T-helper 1 cell treated with Interleukin-12 subunit alpha and Interleukin-12 subunit beta and Interleukin-4 antibody, amounts not matched to agents 30 ng/mL and 1 ng/mL, for 36 hours (primary cell): ENCODE results near the gene ATE1. TPM values are rescaled to one million over a fixed set of nuclear protein-coding genes. Genes with fewer than 3 reads are reported as not detected.

Experiments
- intact Hi-C: fragments of 100-400 bp; cut with micrococcal nuclease; formaldehyde crosslinking; loops from one replicate; pipeline ENCODE4 v1.15.1; 2024
- total RNA-seq: library from RNA; stranded (reverse); gene quantifications from 2 replicates; pipeline ENCODE4 v1.2.3, GENCODE V29; 2022

The ATE1 gene
- total RNA-seq, 1 donor from 2014 or later: 26.4 TPM

DNA sequence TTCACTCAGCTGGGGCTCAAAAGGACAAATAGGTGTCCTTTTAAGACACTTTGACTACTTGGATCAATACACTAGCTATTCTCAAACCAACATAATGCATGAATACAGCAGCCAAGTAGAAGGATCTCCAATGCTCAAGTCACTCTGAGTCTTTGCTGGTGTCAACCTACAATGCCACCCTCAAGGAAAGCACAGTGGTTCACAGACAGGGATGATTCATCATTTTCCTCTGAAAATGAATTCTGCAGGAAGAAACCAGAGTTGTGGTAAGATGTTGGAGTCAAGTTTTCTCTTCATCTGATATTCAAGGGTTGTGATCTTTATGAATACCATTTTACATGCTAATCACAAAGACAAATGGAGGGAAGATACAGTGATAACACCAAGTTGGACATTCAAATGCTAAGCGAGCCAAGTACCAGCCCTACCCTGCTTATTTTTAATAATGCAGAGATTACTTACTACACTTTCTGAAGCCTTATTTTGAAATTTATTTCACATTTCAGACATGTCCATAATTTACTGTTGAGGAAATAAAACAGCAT lies 186.5 kb downstream of the ATE1 start:
- intact Hi-C loops: no loop called here

GRCh38 chr10:121740069-121740468 lies 187.8 kb downstream of the ATE1 start:
- intact Hi-C loops: no loop called here

DNA sequence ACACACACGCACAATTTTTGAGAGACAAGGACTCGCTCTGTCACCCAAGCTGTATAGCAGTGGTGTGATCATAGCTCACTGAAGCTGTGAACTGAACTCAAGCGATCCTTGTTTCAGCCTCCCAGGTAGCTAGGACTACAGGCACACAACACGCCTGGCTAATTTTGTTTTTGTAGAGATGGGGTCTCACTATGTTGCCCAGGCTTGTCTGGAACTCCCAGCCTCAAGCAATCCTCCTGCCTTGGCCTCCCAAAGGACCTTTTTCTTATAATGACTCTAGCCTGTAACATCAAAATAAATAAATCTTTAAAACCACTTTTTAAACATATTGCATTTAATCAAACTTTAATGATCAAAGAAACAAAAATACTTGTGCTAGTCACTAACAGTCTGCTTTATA lies 188.7 kb downstream of the ATE1 start:
- intact Hi-C loops: loop anchor here (5.0 kb wide), 1 partner anchor 163 kb away; no protein-coding TSS in a partner anchor

DNA sequence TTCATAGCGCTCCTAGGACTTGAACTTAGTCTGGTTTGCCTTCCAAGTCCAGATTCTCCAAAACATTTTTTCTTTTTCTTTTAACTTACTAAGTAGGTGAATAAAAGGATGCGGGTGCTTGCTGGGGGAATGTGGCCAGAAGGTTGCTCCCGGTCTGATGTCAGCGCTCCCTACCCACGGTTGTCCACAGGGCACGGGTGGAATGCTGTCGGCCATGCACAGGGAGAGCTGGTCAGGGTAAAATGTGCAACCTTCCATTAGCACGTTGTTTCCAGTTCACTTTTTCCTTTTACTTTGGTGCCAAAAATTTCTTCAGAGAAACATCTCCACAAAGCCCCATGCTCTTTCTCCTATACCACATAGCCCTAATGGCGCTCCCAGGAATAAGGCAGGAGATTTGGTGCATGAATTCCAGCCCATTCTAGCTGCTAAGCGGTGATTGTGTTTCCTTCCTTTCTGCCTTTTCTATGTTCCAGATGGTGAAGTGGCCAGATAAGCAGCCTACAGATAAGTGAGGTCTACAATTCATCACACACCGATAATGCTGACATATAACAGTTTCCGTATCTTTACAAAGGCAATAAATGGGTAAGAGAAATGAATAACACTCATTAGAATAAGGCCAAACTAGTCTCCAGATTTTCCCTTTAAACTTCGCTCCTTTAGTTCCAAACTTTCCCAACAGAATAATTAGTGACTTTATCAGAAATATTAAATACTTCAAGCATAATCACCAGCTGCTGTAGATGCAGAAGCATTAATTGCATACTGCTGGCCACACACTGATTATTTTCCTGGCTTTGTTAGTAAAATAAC lies 191.3 kb downstream of the ATE1 start:
- intact Hi-C loops: loop anchor here (5.0 kb wide), 1 partner anchor 166 kb away; no protein-coding TSS in a partner anchor

DNA sequence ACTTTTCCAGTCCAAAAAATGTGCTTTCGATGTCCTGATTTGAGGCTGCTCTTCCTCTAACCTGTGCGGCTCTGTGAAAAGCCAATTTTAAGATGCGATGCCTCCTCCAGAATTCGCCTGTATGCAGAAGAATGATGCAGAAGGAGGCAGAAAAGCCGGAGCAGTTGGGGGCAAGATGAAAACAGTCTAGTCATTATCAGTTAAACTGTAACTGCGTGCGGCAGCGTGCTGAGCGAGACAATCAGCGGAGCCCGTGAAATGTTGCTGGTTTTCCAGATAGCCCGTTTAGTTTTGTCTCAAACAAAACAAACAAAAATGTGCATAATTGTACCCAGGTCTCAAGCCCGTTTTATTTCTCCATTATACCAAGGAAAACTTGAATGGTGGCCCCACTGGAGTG lies 192.6 kb downstream of the ATE1 start:
- intact Hi-C loops: loop anchor here (5.0 kb wide), 1 partner anchor 167 kb away; no protein-coding TSS in a partner anchor

GRCh38 chr10:121734589-121735045 lies 193.2 kb downstream of the ATE1 start:
- intact Hi-C loops: loop anchor here (1.0 to 5.0 kb wide), 3 partner anchors 153 to 791 kb away; no protein-coding TSS in a partner anchor

GRCh38 chr10:121732656-121733445 lies 195.0 kb downstream of the ATE1 start:
- intact Hi-C loops: no loop called here

DNA sequence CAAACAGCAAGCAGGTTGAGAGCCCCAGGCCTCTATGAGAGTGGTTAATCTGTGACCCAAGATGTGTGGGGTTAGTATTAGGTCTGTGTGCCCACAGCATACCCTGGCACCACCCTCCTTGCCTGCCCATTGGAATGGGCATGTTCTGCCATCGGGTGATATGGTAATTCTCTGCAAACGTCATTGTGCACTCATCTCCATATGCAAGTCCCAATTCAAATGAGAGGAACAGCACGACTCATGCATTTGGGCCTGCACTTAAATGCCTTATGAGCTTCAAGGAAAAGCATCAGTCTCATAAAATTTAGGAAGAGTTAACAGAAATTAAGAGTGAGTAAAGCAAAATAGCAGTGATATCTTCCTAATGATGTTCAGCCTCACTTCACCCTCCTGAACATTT lies 195.7 kb downstream of the ATE1 start:
- intact Hi-C loops: no loop called here

DNA sequence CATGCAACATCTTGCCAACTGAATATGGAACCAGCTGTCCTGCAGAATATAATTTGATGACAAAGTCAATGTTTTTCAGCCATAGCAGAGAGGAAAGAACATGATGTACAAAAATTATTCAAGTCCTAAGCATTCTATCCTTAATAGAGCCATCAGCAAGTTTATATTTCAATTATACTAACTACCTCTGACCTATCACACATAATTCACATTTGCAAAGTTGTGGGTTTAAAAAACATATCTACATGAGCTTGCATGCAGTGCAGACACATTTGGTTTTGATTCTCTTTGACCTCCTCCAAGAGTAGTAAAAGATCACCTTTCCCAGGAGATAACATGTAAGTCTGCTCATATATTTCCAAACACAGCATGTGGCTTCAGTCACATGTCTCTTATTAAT lies 203.5 kb downstream of the ATE1 start:
- intact Hi-C loops: no loop called here

DNA sequence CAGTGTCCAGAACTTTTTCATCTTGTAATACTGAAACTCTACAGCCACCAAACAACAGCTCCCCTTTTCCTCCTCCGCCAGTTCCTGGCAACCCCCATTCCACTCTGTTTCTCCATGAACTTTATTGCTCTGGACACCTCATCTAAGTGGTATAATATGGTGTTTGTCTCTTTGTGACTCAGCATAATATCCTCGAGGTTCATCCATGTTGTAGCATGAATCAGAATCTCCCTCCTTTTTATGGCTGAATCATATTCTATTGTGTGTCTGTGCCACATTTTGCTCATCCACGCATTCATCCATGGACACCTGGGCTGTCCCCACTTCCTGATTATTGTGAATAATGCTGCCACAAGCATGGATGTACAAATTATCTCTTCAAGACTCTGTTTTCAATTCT lies 205.2 kb downstream of the ATE1 start:
- intact Hi-C loops: no loop called here

GRCh38 chr10:121721257-121721656 lies 206.6 kb downstream of the ATE1 start:
- intact Hi-C loops: no loop called here

DNA sequence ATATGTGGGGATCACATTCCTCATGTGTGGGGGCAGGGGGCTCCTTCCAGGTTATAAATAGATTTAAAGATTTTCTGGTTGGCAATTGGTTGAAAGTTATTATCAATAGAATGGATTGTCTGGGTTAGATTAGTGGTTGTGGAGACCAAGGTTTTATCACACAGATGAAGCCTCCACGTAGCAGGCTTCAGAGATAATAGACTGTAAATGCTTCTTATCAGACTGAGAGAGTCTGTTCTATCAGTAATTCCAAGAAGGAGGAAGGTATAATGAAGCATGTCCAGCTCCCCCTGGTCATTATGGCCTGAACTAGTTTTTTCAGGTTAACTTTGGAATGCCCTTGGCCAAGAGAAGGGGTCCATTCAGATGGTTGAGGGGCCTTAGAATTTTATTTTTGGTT lies 211.9 kb downstream of the ATE1 start:
- intact Hi-C loops: no loop called here

DNA sequence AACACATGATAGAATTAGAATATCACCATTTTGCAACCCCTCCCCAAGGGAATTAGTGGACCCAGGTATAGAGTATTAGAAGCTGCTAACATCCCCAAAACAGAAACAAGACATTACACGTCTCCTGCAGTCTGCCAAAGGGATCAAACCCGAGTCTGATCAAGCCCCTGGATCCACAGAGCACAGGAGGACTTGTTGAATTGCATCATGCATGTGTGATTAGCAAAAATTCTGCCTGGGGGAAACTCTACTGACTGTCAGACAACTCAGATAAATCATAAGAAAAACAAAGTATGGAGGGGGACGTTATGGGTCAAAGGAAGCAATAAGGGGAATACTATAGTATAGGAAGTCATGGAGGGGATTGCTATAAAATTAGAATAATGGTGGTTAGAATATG lies 212.8 kb downstream of the ATE1 start:
- intact Hi-C loops: no loop called here

DNA sequence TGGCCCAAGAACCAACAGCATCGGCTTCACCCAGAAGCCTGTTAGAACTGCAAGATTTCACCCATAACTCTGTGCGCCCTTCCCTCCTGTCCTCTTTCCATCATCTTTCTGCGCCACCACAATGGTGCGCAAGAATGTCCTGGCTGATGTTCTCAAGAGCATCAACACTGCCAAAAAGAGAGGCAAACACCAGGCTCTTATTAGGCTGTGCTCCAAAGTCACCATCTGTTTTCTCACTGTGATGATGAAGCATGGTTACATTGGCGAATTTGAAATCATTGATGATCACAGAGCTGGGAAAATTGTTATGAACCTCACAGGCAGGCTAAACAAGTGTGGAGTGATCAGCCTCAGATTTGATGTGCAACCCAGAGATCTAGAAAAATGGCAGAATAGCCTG lies 214.3 kb downstream of the ATE1 start:
- intact Hi-C loops: no loop called here

GRCh38 chr10:121710971-121711370 lies 216.9 kb downstream of the ATE1 start:
- intact Hi-C loops: no loop called here

DNA sequence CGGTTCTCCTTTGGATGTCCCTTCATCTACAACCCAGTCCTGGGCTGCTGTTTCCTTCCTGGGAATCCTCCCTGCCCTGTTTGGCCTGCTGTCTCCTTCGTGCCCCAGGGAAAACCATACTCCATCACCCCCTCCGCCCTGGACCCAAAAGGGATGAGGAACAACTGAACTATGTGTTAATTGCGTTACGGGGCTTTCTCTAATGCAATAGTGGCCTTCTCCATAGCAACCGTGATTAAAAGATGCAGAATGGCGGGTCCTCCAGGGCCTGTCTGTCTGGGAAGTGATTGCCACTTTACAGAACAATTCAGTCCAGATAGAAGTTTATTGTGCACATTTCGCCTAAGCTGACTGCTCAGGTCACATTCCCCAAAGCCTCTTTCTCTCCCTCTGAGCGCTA lies 217.6 kb downstream of the ATE1 start:
- intact Hi-C loops: no loop called here

DNA sequence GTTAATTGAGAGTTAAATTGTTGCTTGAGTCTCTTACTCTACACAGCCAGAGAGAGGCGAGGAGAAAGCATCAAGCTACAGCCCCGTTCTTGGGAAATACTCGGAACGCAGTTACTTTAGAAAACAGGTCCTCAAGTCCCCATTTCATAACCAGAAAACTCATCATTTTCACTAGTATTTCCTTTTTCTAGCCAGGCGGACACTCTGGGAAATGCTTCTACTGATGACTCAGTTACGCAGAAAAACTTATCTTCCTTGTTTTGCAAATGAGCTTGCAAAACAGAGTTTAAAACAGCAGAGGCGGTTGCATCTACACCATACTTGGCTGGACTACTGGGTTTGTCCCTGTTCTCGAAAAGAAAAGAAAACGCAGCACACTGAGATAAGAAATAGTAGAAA lies 218.2 kb downstream of the ATE1 start:
- intact Hi-C loops: no loop called here

DNA sequence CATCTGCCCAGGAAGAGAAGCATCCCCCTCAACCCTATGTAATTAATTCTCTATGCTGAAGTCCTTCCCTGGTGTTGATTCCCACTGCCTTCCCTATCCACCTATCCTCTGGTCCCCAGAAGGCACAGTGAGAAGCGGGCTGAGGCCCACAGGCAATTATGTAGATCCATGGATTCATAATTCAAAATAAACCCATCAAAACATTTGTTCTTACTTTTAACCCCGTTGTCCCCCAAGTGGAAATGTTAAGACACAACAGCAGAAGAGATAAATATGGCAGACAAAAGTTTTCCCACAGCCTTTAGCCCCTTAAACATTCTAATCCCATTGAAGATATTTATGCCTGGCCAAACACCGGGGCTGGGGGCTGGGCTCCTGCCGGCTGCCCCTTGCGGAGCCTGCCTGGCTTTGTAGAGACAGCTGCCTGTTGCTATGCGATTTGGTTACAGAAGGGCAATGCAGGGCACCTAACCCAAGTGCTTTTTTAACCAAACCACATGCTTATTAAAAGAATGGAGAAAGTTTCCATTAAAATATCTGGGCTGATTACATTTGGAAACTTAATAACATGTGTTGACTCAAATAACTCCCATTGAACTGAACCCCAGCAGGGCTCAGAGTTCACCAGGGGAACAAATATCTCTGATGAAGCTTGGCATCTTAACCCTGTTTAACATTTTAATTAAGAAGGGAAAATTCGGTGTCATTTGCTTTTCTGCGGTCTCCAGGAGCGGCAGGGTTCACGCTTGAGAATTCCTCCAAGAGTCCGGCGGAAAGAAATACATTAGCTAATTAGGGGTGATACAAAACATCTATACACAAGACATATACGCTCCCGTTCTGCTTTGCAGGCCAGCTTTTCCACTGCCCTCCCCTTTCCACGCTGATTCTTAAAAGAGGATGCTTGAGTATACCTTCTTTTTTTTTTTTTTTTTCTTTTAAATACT lies 218.8 kb downstream of the ATE1 start:
- intact Hi-C loops: no loop called here

- intact Hi-C loops: no loop called here
Measured at GRCh38 chr10:121702351-121703320, 225.2 kb downstream of the ATE1 start.

- intact Hi-C loops: no loop called here
Measured at GRCh38 chr10:121700416-121700815, 227.4 kb downstream of the ATE1 start.
